DMS 273 treated with DMSO at 0.1 percent for 48 hours (cell line): ENCODE results near the gene SPP1.
"Not testable (repeated sequence)": the region's sequence is repeated elsewhere in the genome, so short reads cannot be mapped to it uniquely, and the experiment has no call there.

ENCODE experiments used
- DNase-seq: peaks from one replicate; lab custom pipeline; 2025; lab: John Stamatoyannopoulos, UW

Gene SPP1

DNA sequence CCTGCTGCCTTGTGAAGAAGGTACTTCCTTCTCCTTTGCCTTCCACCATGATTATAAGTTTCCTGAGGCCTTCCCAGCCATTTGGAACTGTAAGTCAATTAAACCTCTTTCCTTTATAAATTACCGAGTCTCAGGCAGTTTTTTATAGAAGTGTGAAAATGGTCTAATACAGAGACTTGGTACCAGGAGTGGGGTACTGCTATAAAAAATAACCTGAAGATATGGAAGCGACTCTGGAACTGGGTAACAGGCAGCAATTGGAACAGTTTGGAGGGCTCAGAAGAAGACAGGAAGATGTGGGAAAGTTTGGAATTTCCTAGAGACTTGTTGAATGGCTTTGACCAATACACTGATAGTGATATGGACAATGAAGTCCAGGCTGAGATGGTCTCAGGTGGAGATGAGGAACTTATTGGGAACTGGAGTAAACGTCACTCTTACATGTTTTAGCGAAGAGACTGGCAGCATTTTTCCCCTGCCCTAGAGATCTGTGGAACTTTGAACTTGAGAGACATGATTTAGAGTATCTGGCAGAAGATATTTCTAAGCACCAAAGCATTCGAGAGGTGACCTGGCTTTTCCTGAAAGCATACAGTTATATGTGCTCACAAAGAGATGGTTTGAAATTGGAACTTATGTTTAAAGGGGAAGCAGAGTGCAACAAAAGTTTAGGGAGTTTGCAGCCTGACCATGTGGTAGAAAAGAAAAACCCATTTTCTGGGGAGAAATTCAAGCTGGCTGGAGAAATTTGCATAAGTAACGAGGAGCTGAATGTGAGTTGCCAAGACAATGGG, 50.6 kb downstream of the SPP1 start:
- not testable (repeated sequence) for DNase-seq

DNA sequence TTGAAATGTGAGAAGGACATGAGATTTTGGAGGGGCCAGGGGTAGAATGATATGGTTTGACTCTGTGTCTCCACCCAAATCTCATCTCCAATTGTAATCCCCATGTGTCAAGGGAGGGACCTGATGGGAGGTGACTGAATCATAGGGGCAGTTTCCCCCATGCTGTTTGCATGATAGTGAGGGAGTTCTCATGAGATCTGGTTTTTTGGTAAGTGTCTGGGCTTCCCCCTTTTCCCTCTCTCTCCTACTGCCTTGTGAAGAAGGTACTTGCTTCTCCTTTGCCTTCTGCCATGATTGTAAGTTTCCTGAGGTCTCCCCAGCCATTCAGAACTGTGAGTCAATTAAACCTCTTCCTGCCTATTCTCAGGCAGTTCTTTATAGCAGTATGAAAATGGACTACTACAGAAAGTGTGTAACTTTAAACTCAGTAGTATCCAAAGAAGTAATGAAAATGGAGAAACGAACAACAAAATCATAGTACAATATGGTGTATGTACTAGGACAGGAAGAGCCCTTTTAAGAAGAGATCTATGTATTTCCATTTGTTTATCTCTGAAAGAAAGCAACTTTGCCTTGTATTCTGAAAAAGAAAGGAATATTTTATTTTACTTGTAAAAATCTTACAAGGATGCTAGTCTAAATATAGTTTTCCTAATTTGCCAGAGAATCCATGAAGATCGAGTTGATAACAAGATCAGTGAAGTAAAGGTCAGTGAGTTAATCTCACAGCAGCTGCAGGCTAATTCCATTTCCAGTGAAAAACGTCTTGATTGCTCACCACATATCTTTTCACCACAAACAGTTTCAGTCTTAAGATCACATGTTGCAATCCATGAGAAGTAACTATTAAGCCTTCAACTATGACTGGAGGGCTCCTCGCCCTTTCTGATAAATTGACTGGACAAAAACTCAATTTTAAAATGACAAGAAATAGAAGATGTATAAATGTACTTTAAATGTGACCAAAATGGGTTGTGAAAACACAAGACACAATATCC, 52.4 kb downstream of the SPP1 start:
- no peak for DNase-seq

DNA sequence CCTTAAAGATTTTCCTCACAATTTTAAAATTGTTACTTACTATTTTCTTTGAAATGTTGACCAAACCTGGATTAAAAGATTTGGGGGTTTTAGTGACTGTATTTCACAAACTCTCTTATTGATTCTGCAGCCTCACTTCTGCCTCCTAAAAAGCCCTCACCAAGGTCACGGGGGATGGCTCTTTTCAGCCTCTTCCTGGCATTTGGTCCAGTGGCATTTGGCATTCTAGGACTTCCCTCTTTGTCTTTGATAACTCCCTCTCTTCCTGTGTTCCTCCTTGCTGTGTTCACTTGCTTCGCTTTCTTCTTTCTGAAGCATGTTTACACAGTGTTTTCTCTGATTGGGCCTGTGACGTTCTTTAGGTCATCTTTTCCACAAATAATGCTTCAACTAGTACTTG, 53.4 kb downstream of the SPP1 start:
- no peak for DNase-seq

DNA sequence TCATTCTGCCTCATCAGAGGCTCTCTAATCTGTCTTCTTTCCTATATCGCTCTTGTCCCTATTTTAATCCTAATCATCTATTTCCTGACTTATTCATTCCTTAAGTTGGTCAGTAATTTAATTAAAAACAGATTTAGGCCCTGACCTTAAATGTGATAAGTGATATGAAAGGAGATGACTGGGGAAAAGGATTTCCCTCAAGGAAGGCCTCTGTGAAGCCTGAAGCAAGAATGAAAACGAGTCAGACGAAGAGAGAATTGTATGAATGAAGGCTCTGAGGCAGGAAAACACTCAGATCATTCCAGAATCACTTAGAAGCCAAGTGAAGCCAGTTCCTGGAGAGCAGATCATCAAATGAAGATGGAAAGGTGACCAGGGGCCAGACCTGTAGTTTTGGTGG, 54.0 kb downstream of the SPP1 start:
- DNase-seq = no peak

DNA sequence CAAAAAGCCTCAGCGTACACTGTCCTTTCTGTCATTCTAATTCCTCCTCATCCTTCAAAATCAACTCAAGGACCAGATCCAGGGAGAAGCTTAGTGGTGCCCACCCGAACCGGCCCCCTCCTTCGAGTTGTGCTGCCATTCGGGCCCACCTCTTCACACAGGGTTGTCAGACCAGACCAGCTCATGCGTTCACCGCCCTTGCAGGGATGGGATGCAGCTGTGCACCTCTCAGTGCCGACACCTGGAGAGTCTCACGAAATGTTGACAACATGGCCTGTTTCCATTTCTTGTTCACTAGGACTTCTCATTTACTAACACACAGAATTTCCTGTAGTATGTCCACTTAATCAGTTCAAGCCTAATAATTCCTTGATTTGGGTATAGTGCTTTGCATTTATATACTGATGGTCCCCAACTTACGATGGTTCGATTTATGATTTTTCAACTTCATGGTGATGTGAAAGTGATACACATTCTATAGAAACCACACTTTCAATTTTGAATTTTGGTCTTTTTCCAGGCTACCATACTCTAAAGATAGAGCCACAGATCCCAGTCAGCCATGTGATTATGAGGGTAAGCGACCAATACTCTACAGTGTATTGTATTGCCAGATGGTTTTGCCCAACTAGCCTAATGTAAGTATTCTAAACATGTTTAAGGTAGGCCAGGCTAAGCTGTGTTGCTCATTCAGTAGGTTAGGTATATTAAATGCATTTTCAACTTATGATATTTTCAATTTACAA, 55.2 kb downstream of the SPP1 start:
- no peak for DNase-seq
